NCI-H1048 (cell line): ENCODE results near the gene YTHDC1.
"Not testable (repeated sequence)": the region's sequence is repeated elsewhere in the genome, so short reads cannot be mapped to it uniquely, and the experiment has no call there.

ENCODE experiments used
- DNase-seq: peaks from one replicate; lab custom pipeline; 2025; lab: John Stamatoyannopoulos, UW

YTHDC1 gene

DNA sequence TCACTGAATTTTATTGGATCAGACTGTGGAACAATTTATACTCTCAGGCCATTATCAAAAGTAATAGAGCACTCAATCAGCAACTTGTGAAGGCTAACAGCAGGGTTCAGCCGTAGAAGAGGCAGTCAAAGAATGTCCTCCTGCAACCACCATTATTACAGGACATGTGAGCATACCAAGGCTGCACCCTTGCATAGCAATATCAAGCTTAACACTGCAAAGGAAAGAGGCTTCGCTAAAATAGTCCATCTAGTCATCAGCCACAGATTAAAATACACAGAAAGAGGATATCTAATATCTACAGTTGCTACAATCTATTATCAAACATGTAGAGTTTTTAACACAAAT is 61.5 kb downstream of the YTHDC1 start:
- DNase-seq: no peak

DNA sequence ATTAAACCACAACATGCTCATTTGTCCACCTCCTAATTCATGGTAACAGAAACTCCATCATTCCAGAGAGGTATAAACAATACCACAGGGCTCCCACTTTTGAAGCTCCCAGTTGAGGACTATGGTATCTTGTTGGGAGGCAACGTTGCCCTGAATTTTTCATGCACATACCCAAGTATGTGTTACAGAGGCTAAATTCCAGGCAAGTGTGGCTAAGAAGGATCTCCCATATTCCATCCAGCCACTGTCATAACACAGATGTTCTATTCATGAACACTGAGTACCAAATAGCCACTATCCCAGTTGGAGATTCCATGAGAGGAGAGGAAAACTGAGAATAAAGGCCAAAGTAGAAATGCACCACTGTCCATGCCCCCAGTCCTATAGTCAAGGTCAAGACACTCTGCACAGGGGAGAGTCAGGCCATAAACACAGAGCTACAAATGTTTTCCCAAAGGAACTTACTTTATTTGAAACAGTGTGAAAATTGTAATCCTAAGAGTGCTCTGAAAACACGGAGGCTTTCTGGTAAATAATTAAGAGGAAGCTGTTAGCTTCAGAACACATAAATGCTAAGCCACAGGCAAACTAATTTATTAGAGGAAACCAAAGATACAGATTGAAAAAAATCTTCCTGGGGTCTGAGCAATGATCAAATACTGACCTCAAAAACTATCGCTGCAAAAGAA is 62.0 kb downstream of the YTHDC1 start:
- no peak for DNase-seq

DNA sequence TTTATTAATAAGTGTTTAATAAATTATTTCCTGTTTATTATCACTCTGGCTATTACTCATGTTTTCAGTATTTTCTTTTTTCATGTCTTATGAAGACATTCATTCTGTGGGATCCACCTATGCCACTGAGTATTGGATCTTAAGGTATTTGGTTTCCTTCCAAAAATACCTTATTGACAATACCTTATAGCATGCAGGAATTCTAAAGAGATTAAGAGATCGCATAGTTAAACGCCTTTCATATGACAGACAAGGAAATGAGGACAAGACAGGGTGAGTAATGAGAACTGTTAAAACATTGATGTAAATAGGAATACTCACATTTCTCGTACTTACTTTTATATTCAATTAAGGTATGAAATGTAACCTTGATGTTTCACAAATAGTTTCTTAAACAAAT is 66.2 kb downstream of the YTHDC1 start:
- DNase-seq: no peak

DNA sequence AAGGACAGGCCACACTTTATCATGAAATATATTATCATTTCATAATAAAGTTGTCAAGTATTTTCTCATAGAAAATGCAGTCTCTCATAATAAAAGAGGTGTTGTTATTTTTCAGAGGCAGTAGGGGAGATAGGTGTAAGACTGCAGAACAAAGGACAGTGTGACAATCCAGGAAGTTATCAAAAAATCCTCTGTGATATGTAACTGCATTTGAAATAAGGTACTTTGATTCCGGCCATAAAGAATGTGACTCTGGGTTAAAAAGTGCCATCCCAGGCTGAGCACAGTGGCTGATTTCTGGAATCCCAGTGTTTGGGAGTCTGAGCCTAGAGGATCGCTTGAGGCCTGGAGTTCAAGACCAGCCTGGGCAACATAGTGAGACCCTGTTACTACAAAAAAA is 66.8 kb downstream of the YTHDC1 start:
- DNase-seq: no peak

DNA sequence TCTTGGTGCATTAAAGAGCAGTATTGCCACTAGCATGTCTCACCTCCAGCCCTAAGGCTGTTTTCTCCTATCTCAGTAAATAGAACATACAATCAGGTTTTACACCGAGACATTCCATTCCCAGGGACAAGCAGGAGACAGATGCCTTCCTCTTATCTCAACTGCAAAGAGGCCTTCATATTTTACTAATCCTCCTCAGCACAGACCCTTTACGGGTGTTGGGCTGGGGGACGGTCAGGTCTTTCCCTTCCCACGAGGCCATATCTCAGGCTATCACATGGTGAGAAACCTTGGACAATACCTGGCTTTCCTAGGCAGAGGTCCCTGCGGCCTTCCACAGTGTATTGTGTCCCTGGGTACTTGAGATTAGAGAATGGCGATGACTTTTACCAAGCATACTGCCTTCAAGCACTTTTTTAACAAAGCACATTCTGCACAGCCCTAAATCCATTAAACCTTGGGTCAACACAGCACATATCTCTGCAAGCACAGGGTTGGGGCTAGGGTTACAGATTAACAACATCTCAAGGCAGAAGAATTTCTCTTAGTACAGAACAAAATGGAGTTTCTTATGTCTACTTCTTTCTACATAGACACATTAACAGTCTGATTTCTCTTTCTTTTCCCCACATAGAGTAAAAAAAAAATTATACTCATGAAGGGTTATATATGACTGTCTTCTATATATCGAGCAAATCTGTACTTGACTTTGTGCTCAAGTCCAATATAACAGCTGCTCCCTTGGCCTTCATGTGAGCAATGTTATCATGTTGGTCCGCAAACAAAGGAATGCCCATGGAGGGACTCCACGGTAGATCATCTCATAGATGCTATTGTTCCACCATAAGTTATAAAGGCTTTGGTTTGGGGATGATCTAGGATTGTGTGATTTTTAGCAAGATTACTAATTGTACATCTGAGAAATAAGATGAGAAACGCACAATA is 67.8 kb downstream of the YTHDC1 start:
- DNase-seq: not testable (repeated sequence)

DNA sequence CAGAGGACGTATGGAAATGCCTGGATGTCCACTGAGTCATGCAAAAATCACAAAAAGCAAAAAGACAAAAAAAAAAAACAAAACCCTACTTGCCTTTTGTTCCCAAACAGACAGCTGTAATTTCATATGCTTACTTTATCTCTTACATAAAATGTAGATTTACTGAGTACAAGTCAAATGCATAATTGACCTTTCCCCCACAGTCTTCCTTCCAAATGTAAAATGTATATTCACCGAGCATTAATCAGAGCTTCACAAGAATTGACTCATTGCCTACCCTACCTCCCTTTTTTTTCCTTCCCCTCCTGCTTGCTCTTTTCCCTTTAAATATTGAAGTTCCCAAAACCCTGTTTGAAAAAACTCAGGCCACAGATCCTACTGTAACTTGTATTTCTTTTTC is 71.9 kb downstream of the YTHDC1 start:
- DNase-seq: no peak

DNA sequence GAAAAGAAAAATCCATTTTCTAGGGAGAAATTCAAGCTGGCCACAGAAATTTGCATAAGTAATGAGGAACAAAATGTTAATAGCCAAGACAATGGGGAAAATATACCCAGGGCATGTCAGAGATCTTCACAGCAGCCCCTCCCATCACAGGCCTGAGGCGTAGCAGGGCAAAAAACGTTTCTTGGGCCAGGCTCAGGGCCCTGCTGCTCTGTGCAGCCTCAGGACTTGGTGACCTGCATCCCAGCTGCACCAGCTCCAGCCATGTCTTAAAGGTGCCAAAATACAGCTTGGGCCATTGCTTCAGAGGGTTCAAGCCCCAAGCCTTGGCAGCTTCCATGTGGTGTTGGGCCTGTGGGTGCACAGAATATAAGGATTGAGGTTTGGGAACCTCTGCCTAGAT is 72.3 kb downstream of the YTHDC1 start:
- DNase-seq: no peak

DNA sequence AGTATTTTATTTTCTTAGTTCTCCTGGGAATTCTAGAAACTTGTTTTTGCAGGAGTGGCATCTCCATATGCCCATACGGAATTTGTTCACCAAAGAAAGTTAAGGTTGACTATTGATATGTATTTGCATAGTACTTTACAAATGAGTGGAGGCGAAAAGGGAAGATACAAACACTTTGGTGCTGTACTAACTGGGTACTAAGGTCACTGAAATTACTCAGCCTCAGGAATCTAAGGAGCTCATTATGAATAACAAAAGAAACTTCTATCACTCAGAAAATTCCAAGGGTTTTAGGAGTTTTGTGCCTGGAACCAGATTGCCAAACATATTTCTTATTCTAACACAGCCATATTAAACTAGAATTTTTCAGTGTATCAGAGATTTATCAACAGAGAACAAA is 77.0 kb downstream of the YTHDC1 start:
- no peak for DNase-seq

DNA sequence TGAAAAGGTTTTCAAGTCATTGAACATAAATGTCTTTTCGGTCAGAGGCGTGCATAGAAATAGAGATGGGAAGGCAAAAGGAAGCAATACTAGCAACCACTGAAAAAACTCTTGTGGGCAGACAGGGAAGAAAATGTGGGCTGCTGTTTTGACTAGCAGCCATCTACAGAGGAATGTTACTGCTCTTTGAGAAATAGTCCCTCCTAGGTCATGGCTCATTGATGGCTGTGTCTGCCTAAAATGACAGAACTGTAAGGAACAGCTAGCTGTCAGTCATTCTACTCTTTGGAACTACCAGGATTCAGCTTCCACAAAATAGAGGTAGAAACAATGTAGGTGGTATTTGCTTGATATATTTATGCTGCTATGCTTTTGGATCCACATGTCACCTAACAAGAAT is 77.5 kb downstream of the YTHDC1 start:
- no peak for DNase-seq

DNA sequence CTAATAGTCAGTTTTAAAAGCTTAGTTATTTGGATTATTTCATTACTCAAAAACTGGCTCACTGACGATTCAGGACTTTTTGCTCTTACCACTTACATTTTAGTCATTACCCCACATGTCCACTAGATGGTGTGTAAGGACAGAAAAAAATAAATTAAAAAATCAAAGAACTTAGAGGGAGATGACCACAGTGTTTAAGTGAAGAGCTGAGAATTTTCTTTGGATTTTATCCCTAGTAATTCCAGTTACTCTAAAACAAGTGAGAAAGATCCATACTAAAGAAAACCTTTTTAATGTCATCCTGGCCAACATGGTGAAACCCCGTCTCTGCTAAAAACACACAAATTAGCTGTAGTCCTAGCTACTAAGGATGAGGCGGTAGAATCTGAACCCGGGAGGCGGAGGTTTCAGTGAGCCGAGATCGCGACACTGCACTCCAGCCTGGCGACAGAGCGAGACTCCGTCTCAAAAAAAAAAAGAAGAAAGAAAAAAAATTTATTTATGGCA is 78.0 kb downstream of the YTHDC1 start:
- peak; percentile 15 for DNase-seq

DNA sequence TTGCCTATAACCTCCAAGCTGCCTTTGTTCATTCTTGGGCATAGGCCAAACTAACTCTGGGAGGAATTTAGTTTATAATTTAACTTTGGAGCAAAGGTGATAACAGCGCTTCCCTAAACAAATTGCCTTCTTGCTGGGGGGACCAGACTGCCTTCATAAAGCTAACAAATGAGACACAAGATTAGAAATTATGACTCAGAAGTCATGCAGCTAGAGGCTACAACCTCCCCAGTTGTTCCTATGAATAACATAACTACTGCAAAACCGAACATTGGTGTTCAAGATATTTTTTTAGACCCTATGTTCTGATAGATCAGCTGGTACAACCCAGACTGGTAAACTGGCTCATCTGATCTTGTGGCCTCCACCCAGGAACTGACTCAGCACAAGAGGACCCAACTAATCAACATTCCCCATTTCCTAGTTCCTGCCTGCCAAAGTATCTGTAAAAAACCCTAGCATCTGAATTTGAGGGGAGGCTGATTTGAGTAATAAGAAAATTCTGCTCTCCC is 82.4 kb downstream of the YTHDC1 start:
- no peak for DNase-seq

DNA sequence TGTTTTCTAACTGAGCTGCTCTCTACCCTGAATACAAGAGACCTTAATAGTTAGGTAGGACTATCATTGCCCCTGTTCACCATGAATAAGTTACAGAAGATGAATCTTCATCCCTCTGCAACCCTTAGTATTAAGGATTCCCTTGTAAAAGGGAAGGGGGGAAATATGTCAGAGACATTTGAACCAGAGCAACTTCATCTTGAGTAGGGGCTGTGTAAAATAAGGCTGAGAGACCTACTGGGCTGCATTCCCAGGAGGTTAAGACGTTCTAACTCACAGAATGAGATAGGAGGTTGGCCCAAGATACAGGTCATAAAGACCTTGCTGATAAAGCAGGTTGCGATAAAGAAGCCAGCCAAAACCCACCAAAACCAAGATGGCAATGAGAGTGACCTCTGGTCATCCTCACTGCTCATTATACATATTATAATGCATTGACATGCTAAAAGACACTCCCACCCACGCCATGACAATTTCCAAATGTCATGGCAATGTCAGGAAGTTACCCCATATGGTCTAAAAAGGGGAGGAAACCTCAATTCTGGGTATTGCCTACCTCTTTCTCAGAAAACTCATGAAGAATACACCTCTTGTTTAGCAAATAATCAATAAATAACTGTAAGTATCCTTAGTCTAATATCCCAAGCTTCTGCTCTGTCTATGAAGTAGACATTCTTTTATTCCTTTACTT is 84.9 kb downstream of the YTHDC1 start:
- DNase-seq: no peak
